Measurements from ENCODE around the gene BTBD9. TPM values are rescaled to one million over a fixed set of nuclear protein-coding genes. Genes with fewer than 3 reads are reported as not detected.

BTBD9 gene
- total and polyA plus RNA-seq, 9 of the 15 experiments (the other 6 are each of a cell fraction or from before 2014, with no cell fraction given): 0.08 to 1.6 (median 0.58) TPM

GRCh38 chr6:38649744-38650143 lies 10.0 kb upstream of the BTBD9 start:
- H3K79me2 ChIP-seq (ENCODE audit: control insufficient read depth, insufficient read depth, low read length): no peaks in the 10 kb centered on the region
- no TSS peak for BruUV-seq (replicated peaks)
- H3K4me1 ChIP-seq (replicated peaks in 1 of 2; ENCODE audit: control insufficient read depth in 2 of 2, insufficient read depth in 2 of 2, low read length in 2 of 2): no peaks in the 10 kb centered on the region
- no peaks in the 10 kb centered on the region for H3K36me3 ChIP-seq (ENCODE audit: control insufficient read depth, insufficient read depth, low read length)
- H3K4me3 ChIP-seq: no peak overlapping the region
- intact Hi-C loops (cut with micrococcal nuclease) (no loop called here), in situ Hi-C loops (cut with MboI) (no loop called here)
- no peak for ATAC-seq
- H3K9ac ChIP-seq (ENCODE audit: insufficient read depth in 1 of 2, low read depth in 2 of 2, low read length in 2 of 2): no peak overlapping the region
- CTCF ChIA-PET (ENCODE audit: low intra/inter-chr PET ratio): no interaction called here
- POLR2A ChIA-PET: no interaction called here
- H2AFZ ChIP-seq (ENCODE audit: low read depth, low read length): no peak overlapping the region
- H3K4me2 ChIP-seq (ENCODE audit: insufficient read depth, low read length): no peak overlapping the region
- WGBS (ENCODE audit: insufficient coverage, low coverage, missing lambda C conversion rate): 3% methylated on average over 2 of the region's 2 CpGs
- H3K9me3 ChIP-seq (replicated peaks; ENCODE audit: control insufficient read depth, insufficient read depth, low read depth, low read length): no peaks in the 10 kb centered on the region; the same call in 1 of the 2 replicates
- H3K9me1 ChIP-seq (ENCODE audit: control insufficient read depth, insufficient read depth, low read length): no peaks in the 10 kb centered on the region
- H4K20me1 ChIP-seq (replicated peaks; ENCODE audit: control insufficient read depth, insufficient read depth, low read length): no peaks in the 10 kb centered on the region
- FAIRE-seq: no peak
- H3K27ac ChIP-seq (ENCODE audit: extremely low read depth, low read depth, low read length): no peak overlapping the region
- no peak for DNase-seq (ENCODE audit: extremely low read depth in 1 of 4, low spot score in 3 of 4)
- TF ChIP-seq POLR2G (IDR thresholded peaks at IDR 0.05; ENCODE audit: low read depth, low read length): no peak
- no peak for TF ChIP-seq CHAMP1 (IDR thresholded peaks at IDR 0.05)
- no peak for TF ChIP-seq TRIM25 (IDR thresholded peaks at IDR 0.05; ENCODE audit: borderline replicate concordance)
- TF ChIP-seq ZNF436 (CRISPR knock-in tag; IDR thresholded peaks at IDR 0.05): no peak
- no peak for TF ChIP-seq SLC30A9 (CRISPR knock-in tag; IDR thresholded peaks at IDR 0.05)
- TF ChIP-seq, protein P1, sequence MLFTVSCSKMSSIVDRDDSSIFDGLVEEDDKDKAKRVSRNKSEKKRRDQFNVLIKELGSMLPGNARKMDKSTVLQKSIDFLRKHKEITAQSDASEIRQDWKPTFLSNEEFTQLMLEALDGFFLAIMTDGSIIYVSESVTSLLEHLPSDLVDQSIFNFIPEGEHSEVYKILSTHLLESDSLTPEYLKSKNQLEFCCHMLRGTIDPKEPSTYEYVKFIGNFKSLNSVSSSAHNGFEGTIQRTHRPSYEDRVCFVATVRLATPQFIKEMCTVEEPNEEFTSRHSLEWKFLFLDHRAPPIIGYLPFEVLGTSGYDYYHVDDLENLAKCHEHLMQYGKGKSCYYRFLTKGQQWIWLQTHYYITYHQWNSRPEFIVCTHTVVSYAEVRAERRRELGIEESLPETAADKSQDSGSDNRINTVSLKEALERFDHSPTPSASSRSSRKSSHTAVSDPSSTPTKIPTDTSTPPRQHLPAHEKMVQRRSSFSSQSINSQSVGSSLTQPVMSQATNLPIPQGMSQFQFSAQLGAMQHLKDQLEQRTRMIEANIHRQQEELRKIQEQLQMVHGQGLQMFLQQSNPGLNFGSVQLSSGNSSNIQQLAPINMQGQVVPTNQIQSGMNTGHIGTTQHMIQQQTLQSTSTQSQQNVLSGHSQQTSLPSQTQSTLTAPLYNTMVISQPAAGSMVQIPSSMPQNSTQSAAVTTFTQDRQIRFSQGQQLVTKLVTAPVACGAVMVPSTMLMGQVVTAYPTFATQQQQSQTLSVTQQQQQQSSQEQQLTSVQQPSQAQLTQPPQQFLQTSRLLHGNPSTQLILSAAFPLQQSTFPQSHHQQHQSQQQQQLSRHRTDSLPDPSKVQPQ (CRISPR knock-in tag; IDR thresholded peaks at IDR 0.05; ENCODE audit: borderline replicate concordance): no peak
- no peak for TF ChIP-seq OTX1 (CRISPR knock-in tag; IDR thresholded peaks at IDR 0.05)
- no peak for TF ChIP-seq POLR3G (IDR thresholded peaks at IDR 0.05; ENCODE audit: extremely low read depth, insufficient read length, insufficient replicate concordance)
- H3K27me3 ChIP-seq (ENCODE audit: control insufficient read depth in 2 of 2, insufficient read depth in 2 of 2, low read length in 2 of 2): peaks cover 7 to 9% of the 10 kb centered on the region in 2 experiments
